22Rv1 (cell line): Measurements from ENCODE around the gene TCF4.

Experiments
- H3K27ac ChIP-seq: fragments of 450-650 bp; 2 replicates; pipeline ENCODE4 v1.5.1; 2017
- CTCF ChIP-seq: fragments of 450-650 bp; IDR thresholded peaks from 2 replicates; pipeline ENCODE4 v1.5.1; 2017; ENCODE audit warnings: mild to moderate bottlenecking
- ZFX ChIP-seq: fragments of 450-650 bp; IDR thresholded peaks from 2 replicates; pipeline ENCODE4 v1.6.1; 2017; ENCODE audit warnings: antibody characterized with exemption, borderline replicate concordance

The TCF4 gene

GRCh38 chr18:55385770-55386169 lies 202.2 kb downstream of the TCF4 start:
- no peak for TF ChIP-seq CTCF
- no peak for TF ChIP-seq ZFX
- no peak overlapping the region for H3K27ac ChIP-seq

- TF ChIP-seq ZFX (no peak), CTCF (peak; percentile 86)
- H3K27ac ChIP-seq, result no peak overlapping the region
These were observed 203.3 kb downstream of the TCF4 start for GRCh38 chr18:55384551-55385275.

GRCh38 chr18:55384115-55384514 lies 203.9 kb downstream of the TCF4 start:
- TF ChIP-seq ZFX (no peak), CTCF (no peak)
- H3K27ac ChIP-seq, result no peak overlapping the region

GRCh38 chr18:55382277-55382805 lies 205.7 kb downstream of the TCF4 start:
- no peak overlapping the region for H3K27ac ChIP-seq
- TF ChIP-seq CTCF, result no peak
- no peak for TF ChIP-seq ZFX

GRCh38 chr18:55381277-55381676 lies 206.7 kb downstream of the TCF4 start:
- TF ChIP-seq ZFX (no peak), CTCF (no peak)
- H3K27ac ChIP-seq, result no peak overlapping the region

- TF ChIP-seq ZFX (no peak), CTCF (no peak)
- H3K27ac ChIP-seq, result no peak overlapping the region
These were observed 207.4 kb downstream of the TCF4 start for GRCh38 chr18:55380589-55380988.

GRCh38 chr18:55376387-55376786 lies 211.6 kb downstream of the TCF4 start:
- no peak for TF ChIP-seq ZFX
- no peak for TF ChIP-seq CTCF

More at GRCh38 chr18:55376387-55376786, 211.6 kb downstream of the TCF4 start:
- H3K27ac ChIP-seq, result no peak overlapping the region
